Naive thymus-derived CD8-positive, alpha-beta T cell (primary cell): Measurements from ENCODE around the gene PKD1. TPM values are rescaled to one million over a fixed set of nuclear protein-coding genes. Genes with fewer than 3 reads are reported as not detected.
A peak's percentile ranks its signal among the peaks of the same experiment; 100 is the strongest.

Experiments
- ATAC-seq, 2 donors: fragments of 150-1000 bp; cut with Tn5 transposase in 1 of 2; sonication (Bioruptor Pico), chemical (Tn5 transposase) in 1 of 2; 1 replicate in 1 of 2; 2 replicates in 1 of 2; pipeline ENCODE4 v1.10.0; 2021; ENCODE audit warnings: mild to moderate bottlenecking in 2 of 2, moderate library complexity in 2 of 2
- POLR2A ChIA-PET: fragments of 350-600 bp; sonication (Branson Sonifier 250); formaldehyde crosslinking; loops from one replicate; lab custom pipeline; 2021; ENCODE audit warnings: antibody characterized with exemption; lab: Charles Lee
- DNase-seq, 10 donors: peaks; one replicate each; pipeline versions ENCODE4 v3.0.0 to v3.0.0-alpha.2; 2020 to 2022
- H3K27ac Mint-ChIP-seq, 10 donors: one replicate each; pipeline ENCODE4 v1.8.0; 2020 to 2022; ENCODE audit warnings: mild to moderate bottlenecking in 10 of 10, mixed read lengths in 10 of 10, moderate library complexity in 4 of 10, inconsistent platforms in 1 of 10
- H3K27me3 Mint-ChIP-seq, 5 donors: one replicate each; pipeline ENCODE4 v1.8.0; 2021 to 2022; ENCODE audit warnings: mixed read lengths in 5 of 5
- H3K36me3 Mint-ChIP-seq, 3 donors: one replicate each; pipeline ENCODE4 v1.8.0; 2020 to 2022; ENCODE audit warnings: mixed read lengths in 3 of 3, mild to moderate bottlenecking in 2 of 3, inconsistent platforms in 1 of 3
- H3K4me1 Mint-ChIP-seq, 4 donors: one replicate each; pipeline ENCODE4 v1.8.0; 2021 to 2022; ENCODE audit warnings: mixed read lengths in 4 of 4
- H3K4me3 Mint-ChIP-seq, 10 donors: one replicate each; pipeline ENCODE4 v1.8.0; 2020 to 2022; ENCODE audit warnings: mild to moderate bottlenecking in 10 of 10, mixed read lengths in 10 of 10, moderate library complexity in 6 of 10, inconsistent platforms in 1 of 10
- H3K9me3 Mint-ChIP-seq, 9 donors: one replicate each; pipeline ENCODE4 v1.8.0; 2020 to 2022; ENCODE audit warnings: mixed read lengths in 9 of 9, mild to moderate bottlenecking in 3 of 9, inconsistent platforms in 1 of 9, moderate library complexity in 1 of 9
- polyA plus RNA-seq, 3 donors: library from polyadenylated mRNA; unstranded; fragments of 300-500 nt; fragmentation: Illumina TruSeq; gene quantifications; one replicate each; pipeline ENCODE4 v1.2.3, GENCODE V29; 2021
- total RNA-seq, 8 experiments: library from RNA in 2 of 8; stranded (reverse) in 2 of 8; gene quantifications; one replicate each; pipeline ENCODE4 v1.2.3 and lab custom pipeline; 2021 to 2026

The PKD1 gene
- total and polyA plus RNA-seq, 5 experiments from 2014 or later, result 3.5 to 134 (median 9.9) TPM

DNA sequence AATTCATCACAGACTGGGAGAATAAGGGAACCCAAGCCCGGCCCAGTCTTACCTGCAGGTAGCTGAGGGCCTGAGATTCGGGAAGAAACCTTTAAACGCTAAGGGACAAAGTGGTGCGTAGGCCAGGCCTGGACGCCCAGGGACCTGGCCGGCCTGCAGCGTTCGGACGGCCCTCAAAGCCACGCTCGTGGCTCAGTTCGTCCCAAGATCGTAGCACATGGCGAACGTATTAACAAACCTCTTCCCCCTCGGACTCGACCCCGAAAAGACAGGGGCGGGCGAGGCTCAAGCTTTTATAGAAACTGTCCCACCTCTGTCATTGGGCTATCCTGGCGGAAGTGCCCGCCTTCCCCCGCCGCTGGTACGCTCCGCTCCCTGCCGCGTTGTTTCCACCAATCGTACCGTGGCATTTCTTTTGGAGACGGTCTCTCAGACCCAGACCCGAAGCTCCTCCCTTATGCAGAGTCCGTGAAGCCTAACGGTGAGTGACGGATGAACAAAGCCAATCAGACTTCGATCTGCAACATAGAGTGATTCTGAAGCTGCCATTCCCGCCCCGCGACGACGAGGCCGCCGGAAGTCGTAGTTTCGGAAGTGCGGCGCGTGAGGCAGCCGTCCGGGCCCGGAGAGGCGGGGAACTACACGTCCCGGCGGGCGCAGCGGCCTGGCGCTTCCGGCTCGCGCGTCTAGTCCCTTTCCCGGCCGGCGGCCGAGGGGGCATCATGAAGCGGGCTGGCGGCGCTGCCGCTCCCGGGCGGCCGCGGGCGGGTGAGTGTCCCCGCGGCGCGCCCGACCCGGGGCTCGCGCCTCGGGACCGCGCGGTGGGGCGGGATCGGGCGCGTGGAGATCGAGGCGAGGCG is 19.6 kb upstream of the PKD1 start, which contains the start of gene TRAF7:
Gene TRAF7, plus strand, starts transcription at position 692 of the 860 bp plus-strand sequence. CDS start 8,139 bp downstream, outside the sequence.
- POLR2A ChIA-PET, result interaction anchor here (0.6 to 6.0 kb wide), 61 partner anchors 9 to 1460 kb away, joined by 3 to 48 read pairs (median 6); partner anchors contain the start of genes AMDHD2, ATP6V0C, CCNF and E4F1
- peaks cover 22 to 71% (median 67%) of the 10 kb centered on the region in 4 donors for H3K4me1 Mint-ChIP-seq
- peak within 1 kb of the TSS; percentile 87 to 96 (median 94) for H3K4me3 Mint-ChIP-seq
- ATAC-seq (peak; percentile 91 to 93), DNase-seq (peak; percentile 93 to 99 (median 98))
- peaks cover 0 to 15% (median 4%) of the 10 kb centered on the region in 3 donors for H3K36me3 Mint-ChIP-seq
- no peaks in the 10 kb centered on the region for H3K27me3 Mint-ChIP-seq
- H3K9me3 Mint-ChIP-seq, result no peaks in the 10 kb centered on the region
- H3K27ac Mint-ChIP-seq, result peak within 1 kb of the TSS; percentile 67 to 98 (median 93)

DNA sequence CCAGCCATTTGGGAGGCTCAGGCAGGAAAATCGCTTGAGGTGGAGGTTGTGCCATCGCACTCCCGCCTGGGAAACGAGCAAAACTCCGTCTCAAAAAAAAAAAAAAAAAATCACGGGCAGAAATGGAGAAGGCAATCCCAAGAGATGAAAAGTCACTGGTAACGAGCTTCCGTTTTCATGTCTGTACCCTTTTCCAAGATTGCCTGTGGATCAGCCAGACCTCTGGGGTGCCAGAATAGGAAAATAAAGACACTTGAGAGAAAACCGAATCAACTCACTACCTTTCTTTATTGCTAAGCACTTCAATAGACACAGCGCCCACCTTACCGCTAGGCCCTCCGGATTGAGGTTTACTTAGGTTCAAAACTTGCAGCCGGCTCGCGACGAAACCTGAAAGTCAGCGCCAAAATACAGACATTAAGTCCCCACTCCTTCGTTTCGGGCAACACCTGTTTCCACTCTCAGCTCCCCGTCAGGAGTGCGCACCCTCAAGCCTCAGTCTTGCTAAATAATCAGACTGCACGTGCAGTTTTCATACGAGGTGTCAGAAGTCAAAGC is 18.9 kb upstream of the PKD1 start:
- H3K4me1 Mint-ChIP-seq, result peaks cover 22 to 77% (median 73%) of the 10 kb centered on the region in 4 donors
- ATAC-seq (no peak), DNase-seq (peak in 3 of 10 donors; percentile 23 to 35 (median 25))
- peak overlapping the region; percentile 55 to 98 (median 90) for H3K27ac Mint-ChIP-seq
- peaks cover 0 to 15% (median 4%) of the 10 kb centered on the region in 3 donors for H3K36me3 Mint-ChIP-seq
- peak overlapping the region; percentile 84 to 95 (median 88) for H3K4me3 Mint-ChIP-seq
- POLR2A ChIA-PET, result interaction anchor here (0.6 to 6.0 kb wide), 52 partner anchors 8 to 1459 kb away, joined by 3 to 48 read pairs (median 6); partner anchors contain the start of genes ATP6V0C, CCNF, E4F1 and ECI1
- no peaks in the 10 kb centered on the region for H3K9me3 Mint-ChIP-seq
- no peaks in the 10 kb centered on the region for H3K27me3 Mint-ChIP-seq

DNA sequence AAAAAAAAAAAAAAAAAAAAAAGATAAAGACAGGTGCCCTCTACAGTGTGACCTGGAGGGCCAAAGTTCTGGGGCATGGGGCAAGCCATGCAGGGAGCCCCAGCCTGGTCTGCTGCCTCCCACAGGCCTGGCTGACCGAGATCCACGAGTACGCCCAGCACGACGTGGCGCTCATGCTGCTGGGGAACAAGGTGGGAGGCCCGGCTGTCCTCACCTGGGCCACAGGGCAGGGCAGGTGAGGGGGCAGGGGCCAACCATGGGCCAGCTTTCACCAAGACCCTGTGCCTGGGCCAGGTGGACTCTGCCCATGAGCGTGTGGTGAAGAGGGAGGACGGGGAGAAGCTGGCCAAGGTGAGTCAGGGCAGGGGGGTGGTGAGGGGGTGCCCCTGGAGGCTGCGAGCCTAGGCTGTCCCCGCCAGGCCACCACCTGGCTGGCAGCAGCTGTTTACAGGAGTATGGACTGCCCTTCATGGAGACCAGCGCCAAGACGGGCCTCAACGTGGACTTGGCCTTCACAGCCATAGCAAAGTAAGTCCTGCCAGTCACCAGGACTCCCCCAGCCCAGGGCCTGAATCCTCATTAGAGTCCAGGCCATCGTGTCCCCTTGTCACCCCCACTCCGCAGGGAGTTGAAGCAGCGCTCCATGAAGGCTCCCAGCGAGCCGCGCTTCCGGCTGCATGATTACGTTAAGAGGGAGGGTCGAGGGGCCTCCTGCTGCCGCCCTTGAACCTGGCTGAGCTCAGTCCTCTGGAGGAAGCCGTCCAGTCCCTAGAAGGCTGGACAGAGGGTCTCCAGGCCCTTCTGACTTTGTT is 17.2 kb upstream of the PKD1 start:
- H3K27me3 Mint-ChIP-seq, result no peaks in the 10 kb centered on the region
- no peak for DNase-seq
- peak overlapping the region; percentile 84 to 95 (median 88) for H3K4me3 Mint-ChIP-seq
- H3K4me1 Mint-ChIP-seq, result peaks cover 16 to 69% (median 64%) of the 10 kb centered on the region in 4 donors
- POLR2A ChIA-PET, result interaction anchor here (0.6 to 6.0 kb wide), 14 partner anchors 13 to 348 kb away, joined by 3 to 44 read pairs (median 5); partner anchors contain the start of genes NDUFB10, NPW, NTHL1 and PKD1
- peak overlapping the region; percentile 48 to 98 (median 87) for H3K27ac Mint-ChIP-seq
- no peak for ATAC-seq
- H3K9me3 Mint-ChIP-seq, result no peaks in the 10 kb centered on the region
- peaks cover 0 to 15% (median 4%) of the 10 kb centered on the region in 3 donors for H3K36me3 Mint-ChIP-seq

DNA sequence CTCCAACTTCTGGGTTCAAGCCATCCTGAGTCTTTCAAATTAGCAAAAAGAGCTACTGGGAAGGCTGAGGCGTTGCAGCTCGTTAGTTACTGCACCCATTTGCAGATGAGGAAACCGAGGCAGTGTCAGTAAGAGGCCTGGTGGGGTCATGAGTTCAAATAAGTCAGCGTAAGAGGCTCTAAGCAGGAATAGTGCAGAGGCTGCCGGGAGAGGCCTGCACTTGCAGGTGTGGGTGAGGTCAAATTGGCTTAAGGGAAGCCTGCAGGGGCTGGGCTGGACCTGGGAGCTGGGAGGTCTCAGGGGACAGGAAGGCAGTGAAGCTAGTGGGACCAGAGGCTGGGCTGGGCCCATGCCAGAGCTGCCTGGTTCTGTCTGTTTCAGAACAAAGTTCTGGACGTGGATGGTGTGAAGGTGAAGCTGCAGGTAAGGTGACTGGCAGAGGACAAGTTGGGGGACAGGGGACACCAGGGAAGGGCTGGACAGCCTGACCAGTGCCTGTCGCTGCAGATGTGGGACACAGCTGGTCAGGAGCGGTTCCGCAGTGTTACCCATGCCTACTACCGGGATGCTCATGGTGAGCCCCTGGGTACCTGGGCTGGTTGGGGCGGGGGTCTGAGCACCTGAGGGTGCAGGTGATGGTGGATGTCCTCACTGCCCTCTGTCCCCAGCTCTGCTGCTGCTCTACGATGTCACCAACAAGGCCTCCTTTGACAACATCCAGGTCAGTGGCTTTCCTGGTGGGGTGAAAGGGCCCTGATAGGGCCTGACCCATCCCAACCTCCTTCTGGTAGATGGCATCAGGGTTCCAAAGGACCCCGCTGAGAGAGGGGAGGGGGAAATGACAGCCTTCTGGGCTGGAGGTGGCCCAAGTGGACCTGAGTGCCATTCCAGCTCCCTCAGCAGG is 15.7 kb upstream of the PKD1 start:
- H3K9me3 Mint-ChIP-seq, result no peaks in the 10 kb centered on the region
- H3K36me3 Mint-ChIP-seq, result peaks cover 0 to 15% (median 4%) of the 10 kb centered on the region in 3 donors
- DNase-seq (no peak), ATAC-seq (no peak)
- POLR2A ChIA-PET, result interaction anchor here (0.5 to 6.0 kb wide), 9 partner anchors 12 to 262 kb away, joined by 3 to 44 read pairs (median 4); partner anchors contain the start of genes NDUFB10, RPS2, TBL3 and ZNF598
- peaks cover 8 to 55% (median 50%) of the 10 kb centered on the region in 4 donors for H3K4me1 Mint-ChIP-seq
- peak overlapping the region in 4 of 10 donors; percentile 27 to 60 (median 40) for H3K27ac Mint-ChIP-seq
- H3K27me3 Mint-ChIP-seq, result no peaks in the 10 kb centered on the region
- peak overlapping the region in 9 of 10 donors; percentile 14 to 87 (median 60) for H3K4me3 Mint-ChIP-seq

DNA sequence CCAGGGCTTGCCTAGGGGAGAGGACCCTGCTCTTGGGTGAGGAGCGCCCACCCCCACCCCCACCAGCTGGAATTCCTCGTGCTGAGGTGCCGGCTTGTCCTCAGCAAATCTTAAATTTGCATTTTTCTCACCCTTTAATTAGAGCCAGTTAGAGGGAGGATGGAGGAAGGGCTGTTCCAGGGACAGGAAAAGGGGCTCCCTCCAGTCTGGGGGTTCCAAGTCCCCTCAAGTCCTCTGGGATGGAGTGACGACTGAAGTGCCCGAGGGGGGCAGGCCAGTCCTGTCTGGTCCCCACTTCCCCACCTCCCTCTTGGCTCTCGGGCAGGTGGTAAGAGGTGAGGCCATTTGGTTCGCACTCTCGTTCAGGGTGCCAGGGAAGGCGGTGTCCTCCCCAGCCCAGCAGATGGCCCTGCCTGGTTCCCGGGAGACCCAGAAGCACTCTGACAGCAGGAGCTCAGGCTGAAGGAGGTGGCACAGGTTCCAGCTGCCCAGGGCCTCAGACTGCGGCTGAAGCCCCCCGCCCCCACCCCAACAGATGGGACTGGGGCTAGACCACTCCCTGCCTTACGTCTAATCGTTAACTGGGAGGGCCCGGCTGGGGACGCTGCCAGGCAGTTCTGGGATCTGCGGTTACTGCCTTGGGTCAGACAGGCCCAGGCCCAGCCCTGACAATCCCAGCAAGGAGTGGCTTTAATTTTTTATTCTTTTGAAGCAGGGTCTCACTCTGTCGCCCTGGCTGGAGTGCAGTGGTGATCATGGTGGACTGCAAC is 14.9 kb upstream of the PKD1 start:
- H3K4me1 Mint-ChIP-seq, result peaks cover 5 to 52% (median 45%) of the 10 kb centered on the region in 4 donors
- H3K27me3 Mint-ChIP-seq, result no peaks in the 10 kb centered on the region
- H3K4me3 Mint-ChIP-seq, result peak overlapping the region in 8 of 10 donors; percentile 14 to 65 (median 49)
- no peak for ATAC-seq
- H3K36me3 Mint-ChIP-seq, result peaks cover 0 to 15% (median 4%) of the 10 kb centered on the region in 3 donors
- no peak for DNase-seq
- no peaks in the 10 kb centered on the region for H3K9me3 Mint-ChIP-seq
- POLR2A ChIA-PET, result interaction anchor here (0.5 to 6.0 kb wide), 7 partner anchors 11 to 263 kb away, joined by 3 to 44 read pairs (median 4); partner anchors contain the start of genes RPS2, TBL3 and ZNF598
- no peak overlapping the region for H3K27ac Mint-ChIP-seq

DNA sequence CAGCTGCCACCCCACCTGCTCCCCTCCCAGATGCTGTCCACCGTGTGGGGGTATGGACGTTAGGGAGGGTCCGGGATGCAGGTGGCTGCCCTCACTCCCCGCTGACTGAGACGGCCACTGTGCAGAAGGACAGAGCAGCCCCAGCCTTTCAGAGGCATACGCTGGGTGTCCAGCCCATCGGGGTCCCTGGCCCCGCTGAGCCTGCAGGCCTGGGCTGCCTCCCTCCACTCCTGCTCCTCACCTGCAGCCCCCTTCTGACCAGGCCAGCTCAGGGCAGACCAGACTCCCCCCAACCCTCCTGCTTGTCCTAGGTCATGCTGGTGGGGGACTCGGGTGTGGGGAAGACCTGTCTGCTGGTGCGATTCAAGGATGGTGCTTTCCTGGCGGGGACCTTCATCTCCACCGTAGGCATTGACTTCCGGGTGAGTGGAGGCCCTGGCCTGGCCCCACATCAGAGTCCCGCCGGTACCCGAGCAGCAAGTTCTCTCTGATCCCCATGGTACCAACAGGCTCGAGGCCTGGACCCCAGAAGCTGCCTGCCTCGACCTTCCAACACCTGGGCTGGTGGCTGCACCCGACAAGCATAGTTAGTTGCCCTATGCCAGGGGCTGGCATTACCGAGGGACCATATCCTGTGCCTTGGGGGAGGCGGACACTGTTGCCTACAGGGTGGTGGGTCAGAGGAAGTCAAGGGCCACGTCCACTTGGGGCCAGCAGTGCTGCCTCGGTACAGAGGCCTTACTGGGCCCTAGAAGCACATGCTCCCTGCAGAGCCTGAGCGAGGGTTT is 14.1 kb upstream of the PKD1 start:
- POLR2A ChIA-PET, result interaction anchor here (0.6 to 1.7 kb wide), 4 partner anchors 10 to 185 kb away, joined by 3 to 7 read pairs (median 4); partner anchors contain the start of genes RPS2 and ZNF598
- ATAC-seq, result no peak

DNA sequence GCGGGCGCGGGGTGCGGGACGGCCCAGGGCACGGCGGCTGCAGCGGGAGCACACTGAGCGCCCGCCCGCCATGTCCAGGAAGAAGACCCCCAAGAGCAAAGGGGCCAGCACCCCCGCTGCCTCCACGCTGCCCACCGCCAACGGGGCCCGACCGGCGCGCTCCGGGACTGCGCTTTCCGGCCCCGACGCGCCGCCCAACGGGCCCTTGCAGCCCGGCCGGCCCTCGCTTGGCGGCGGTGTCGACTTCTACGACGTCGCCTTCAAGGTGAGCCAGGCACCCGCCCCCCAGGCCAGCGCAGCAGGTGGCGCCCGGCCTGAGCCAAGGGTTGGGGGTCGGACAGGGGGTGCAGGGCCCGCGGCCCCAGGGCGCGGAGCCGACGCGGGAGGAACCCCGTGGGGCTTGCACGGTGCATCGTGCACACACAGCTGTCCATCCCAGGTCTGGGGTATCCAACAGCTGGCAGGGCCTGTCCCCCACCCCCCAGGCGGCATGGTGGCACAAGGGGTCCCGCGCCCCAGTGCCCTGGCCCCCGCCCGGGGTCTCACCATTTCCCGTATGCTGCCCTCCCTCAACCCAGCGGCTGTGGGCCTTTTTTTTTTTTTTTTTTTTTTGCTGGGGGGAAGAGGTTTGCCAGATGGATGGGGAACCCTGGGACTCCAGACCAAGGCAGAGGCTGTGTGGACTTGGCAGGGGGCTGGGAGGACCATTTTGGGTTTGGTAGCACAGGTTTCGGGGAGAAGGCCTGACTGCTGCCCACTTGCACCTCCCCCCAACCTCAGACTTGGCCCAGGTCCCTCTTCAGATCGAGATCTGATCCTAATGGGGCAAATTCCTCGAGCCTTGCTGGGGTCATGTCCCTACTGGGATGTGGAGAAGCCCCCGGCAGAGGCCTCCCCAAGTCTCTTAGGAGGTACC is 13.3 kb upstream of the PKD1 start:
- Mint-ChIP-seq H3K27ac (peak overlapping the region in 1 of 10 donors; percentile 10), H3K36me3 (peaks cover 0 to 12% (median 4%) of the 10 kb centered on the region in 3 donors), H3K9me3 (no peaks in the 10 kb centered on the region), H3K4me3 (peak overlapping the region in 9 of 10 donors; percentile 33 to 68 (median 54)), H3K4me1 (peaks cover 5 to 39% (median 31%) of the 10 kb centered on the region in 4 donors), H3K27me3 (no peaks in the 10 kb centered on the region)
- DNase-seq (no peak), ATAC-seq (peak; percentile 31 to 35)
- POLR2A ChIA-PET, result interaction anchor here (0.7 to 1.2 kb wide), 4 partner anchors 9 to 177 kb away, joined by 3 to 5 read pairs (median 5); partner anchors contain the start of gene TBL3

More for the DNA sequence above, 14.1 kb upstream of the PKD1 start:
- peaks cover 5 to 48% (median 40%) of the 10 kb centered on the region in 4 donors for H3K4me1 Mint-ChIP-seq
- H3K36me3 Mint-ChIP-seq, result peaks cover 0 to 15% (median 4%) of the 10 kb centered on the region in 3 donors
- peak overlapping the region in 1 of 10 donors; percentile 43 for H3K27ac Mint-ChIP-seq
- DNase-seq, result no peak
- H3K4me3 Mint-ChIP-seq, result peak overlapping the region in 9 of 10 donors; percentile 13 to 60 (median 48)
- no peaks in the 10 kb centered on the region for H3K9me3 Mint-ChIP-seq
- H3K27me3 Mint-ChIP-seq, result no peaks in the 10 kb centered on the region

DNA sequence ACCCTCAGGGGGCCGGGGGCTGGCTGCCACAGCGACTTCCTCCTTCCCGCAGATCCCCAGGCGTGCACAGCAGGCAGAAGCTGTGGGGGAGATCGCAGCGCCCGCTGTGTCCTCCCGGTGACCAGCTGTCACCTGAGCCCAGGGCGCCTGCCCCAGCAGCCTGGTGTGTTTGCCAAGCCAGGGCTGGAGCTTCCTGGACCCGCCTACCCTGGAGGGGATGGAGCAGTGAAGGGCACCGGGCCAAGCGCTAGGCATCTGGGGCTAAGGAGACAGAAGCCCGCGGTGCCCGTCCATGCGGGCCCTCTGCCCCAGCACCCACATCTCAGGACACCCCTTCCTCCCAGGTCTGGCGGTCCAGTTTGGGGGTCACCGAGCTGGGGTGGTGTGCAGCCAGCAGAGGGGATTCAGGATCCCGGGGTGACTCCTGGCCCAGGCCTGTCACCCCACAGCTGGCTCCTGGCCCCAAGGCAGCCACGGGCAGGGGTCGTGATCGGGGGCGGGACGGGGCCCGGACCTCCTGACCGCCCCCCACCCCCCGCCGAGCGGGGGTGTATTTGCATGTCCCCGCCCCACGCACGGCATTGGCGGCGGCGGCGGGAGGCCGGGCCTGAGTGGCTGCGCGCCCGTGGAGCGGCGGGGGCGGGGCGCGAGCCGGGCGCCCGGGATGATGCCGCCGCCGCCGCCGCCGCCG is 12.4 kb upstream of the PKD1 start, which contains the start of gene RAB26:
Gene RAB26, plus strand, starts transcription at position 645 of the 691 bp plus-strand sequence. CDS start 159 bp downstream, outside the sequence.
- Mint-ChIP-seq H3K9me3 (no peaks in the 10 kb centered on the region), H3K27me3 (no peaks in the 10 kb centered on the region), H3K27ac (peak within 1 kb of the TSS in 1 of 10 donors; percentile 10), H3K36me3 (peaks cover 0 to 7% (median 4%) of the 10 kb centered on the region in 3 donors), H3K4me1 (peaks cover 3 to 31% (median 23%) of the 10 kb centered on the region in 4 donors), H3K4me3 (peak within 1 kb of the TSS; percentile 26 to 68 (median 51))
- POLR2A ChIA-PET, result interaction anchor here (0.6 to 2.8 kb wide), 6 partner anchors 7 to 183 kb away, joined by 3 to 20 read pairs (median 5); partner anchors contain the start of genes RPS2, TBL3 and TRAF7
- ATAC-seq (peak; percentile 85 to 89), DNase-seq (peak; percentile 38 to 80 (median 56))
